HG02870 (cell line): Measurements from ENCODE around the gene SMCO4.
"Not testable (repeated sequence)": the region's sequence is repeated elsewhere in the genome, so short reads cannot be mapped to it uniquely, and the experiment has no call there.

ENCODE experiments used
- ATAC-seq: cut with Tn5 transposase; IDR thresholded peaks from one replicate; pipeline ENCODE4 v1.9.1; 2021; ENCODE audit warnings: mild to moderate bottlenecking, moderate library complexity; ENCODE audit not compliant: unreplicated experiment

The SMCO4 gene

DNA sequence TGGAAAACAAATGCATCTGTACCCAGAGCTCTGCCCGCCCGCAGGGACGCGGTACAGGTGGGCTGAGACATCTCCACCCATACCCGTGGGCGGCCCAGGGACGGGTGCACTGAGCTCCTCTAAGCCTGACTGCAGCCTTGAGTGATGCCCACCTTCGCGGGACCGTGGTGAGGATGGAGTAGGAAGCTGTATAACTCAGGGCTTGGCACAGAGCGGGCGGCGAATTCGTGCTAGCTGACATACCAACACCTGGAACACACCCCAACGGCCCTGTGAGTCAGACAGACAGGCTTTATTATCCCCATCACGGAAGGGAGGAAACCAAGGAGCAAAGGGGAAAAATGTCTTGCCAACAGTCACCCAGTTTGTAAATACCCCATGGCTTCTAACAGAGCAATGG is 61.9 kb downstream of the SMCO4 start:
- ATAC-seq = no peak

- ATAC-seq = no peak
Observed at GRCh38 chr11:93480756-93481155, 62.4 kb downstream of the SMCO4 start.

DNA sequence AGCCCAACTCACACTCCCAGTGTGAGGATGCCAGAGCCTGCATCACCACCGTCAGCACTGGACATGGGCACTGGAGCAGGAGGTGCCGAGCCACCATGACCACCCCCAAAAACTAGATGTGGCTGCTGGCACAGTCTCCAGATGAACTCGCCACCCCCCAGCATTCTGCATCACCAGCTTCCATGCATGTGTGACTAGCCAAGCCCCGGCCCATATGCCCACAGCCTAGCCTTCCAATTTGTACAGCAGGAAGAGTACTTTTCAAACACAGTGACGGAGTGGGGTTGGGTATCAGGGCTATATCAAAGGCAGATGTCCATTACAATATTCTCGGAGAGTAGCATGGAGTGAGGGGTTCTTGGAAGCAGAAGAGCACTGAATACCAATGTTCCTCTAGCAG is 62.9 kb downstream of the SMCO4 start:
- no peak for ATAC-seq

DNA sequence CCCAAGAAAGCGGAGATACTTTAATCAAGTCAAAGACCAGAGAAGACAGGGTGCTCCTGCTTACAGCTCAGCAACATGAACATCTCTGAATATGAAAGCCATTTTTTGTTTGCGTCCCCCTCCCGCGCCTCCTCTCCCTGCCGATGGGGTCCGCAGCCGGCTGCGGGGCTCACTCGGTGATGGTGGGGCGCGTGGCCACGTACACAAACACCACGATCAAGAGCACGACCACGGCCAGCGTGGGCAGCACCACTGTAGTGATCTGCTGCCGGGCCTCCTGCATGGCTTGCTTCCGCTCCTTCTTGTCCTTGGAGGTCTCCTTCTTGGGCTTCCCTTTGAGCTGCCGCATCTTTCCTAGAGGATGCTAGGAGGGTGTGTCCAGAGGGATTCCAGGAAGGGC is 64.3 kb downstream of the SMCO4 start:
- no peak for ATAC-seq

GRCh38 chr11:93477684-93478234 is 65.4 kb downstream of the SMCO4 start:
- no peak for ATAC-seq

- no peak for ATAC-seq
Observed at GRCh38 chr11:93476796-93477195, 66.4 kb downstream of the SMCO4 start.

DNA sequence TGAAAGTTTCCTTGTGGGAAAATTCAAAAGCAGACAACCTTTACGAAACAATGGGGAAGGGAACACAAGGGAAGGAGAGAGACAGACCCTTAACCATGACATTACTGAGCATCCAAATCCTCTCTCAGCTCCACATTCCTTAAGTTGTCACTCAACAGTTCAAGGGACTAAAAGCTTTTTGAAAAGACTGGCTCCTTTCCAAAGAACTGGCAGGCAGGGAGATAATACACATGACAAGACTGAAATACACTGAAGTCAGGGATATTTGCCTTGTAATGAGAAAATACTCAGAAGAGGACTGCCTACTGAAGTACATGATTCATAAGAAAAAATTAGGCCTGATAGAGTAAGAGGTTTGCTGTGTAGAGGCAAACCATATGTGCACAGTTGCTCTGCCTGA is 69.1 kb downstream of the SMCO4 start:
- ATAC-seq = no peak

GRCh38 chr11:93468290-93468689 is 74.9 kb downstream of the SMCO4 start:
- no peak for ATAC-seq

GRCh38 chr11:93467054-93467453 is 76.1 kb downstream of the SMCO4 start:
- no peak for ATAC-seq

GRCh38 chr11:93464927-93465540 is 78.2 kb downstream of the SMCO4 start:
- ATAC-seq = no peak

DNA sequence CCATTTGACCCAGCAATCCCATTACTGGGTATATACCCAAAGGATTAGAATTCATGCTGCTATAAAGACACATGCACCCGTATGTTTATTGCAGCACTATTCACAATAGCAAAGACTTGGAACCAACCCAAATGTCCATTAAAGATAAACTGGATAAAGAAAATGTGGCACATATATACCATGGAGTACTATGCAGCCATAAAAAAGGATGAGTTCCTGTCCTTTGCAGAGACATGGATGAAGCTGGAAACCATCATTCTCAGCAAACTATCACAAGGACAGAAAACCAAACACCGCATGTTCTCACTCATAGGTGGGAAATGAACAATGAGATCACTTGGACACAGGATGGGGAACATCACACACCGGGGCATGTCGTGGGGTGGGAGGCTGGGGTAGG is 79.5 kb downstream of the SMCO4 start:
- not testable (repeated sequence) for ATAC-seq

GRCh38 chr11:93458286-93458685 is 84.9 kb downstream of the SMCO4 start:
- ATAC-seq = no peak

- ATAC-seq = no peak
Observed at GRCh38 chr11:93444617-93445073, 98.5 kb downstream of the SMCO4 start.

GRCh38 chr11:93443232-93443631 is 100.0 kb downstream of the SMCO4 start:
- ATAC-seq = not testable (repeated sequence)

DNA sequence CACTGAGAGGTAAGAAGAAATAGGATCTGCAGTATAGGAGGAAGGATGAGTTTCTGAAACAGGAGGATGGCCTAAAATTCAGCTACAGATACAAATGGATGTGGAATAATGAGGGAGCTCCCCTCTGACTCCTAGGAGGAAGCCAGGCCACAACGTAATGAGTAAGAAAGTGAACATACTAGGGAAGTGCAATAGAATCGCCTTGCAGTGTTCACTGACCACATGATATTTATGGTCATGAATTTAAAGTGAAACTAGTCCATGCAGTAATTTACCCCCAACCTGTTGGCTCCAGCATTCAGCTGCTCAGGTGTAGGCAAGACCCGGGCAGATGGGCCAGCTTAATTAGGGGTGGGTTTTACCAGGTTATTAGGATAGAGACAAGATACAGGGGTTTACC is 110.9 kb downstream of the SMCO4 start:
- no peak for ATAC-seq
